Colonic mucosa (tissue), 4 donors: ENCODE data around the gene ACAA1. TPM values are rescaled to one million over a fixed set of nuclear protein-coding genes. Genes with fewer than 3 reads are reported as not detected.
A peak's percentile ranks its signal among the peaks of the same experiment; 100 is the strongest.
"Not testable (repeated sequence)": the region's sequence is repeated elsewhere in the genome, so short reads cannot be mapped to it uniquely, and the experiment has no call there.

Experiments used
- DNase-seq: peaks from one replicate; pipeline ENCODE4 v3.0.0-alpha.2; 2020
- H3K27ac ChIP-seq: fragments of 200-600 bp; one replicate; pipeline ENCODE4 v1.8.0; 2021
- H3K27me3 ChIP-seq: fragments of 200-600 bp; one replicate; pipeline ENCODE4 v1.8.0; 2021
- H3K36me3 ChIP-seq: fragments of 200-600 bp; one replicate; pipeline ENCODE4 v1.8.0; 2021
- H3K4me1 ChIP-seq: fragments of 200-600 bp; one replicate; pipeline ENCODE4 v1.8.0; 2021; ENCODE audit warnings: mild to moderate bottlenecking
- H3K4me3 ChIP-seq: fragments of 200-600 bp; one replicate; pipeline ENCODE4 v1.8.0; 2021
- H3K9ac ChIP-seq, 2 donors: one replicate each; pipeline ENCODE4 v1.7.0; 2013; ENCODE audit warnings: control low read depth in 2 of 2, low read depth in 2 of 2, low read length in 2 of 2
- H3K9me3 ChIP-seq: fragments of 200-600 bp; one replicate; pipeline ENCODE4 v1.8.0; 2021
- intact Hi-C: fragments of 100-400 bp; cut with DNase I; formaldehyde crosslinking; loops from one replicate; pipeline ENCODE4 v1.14.1; 2022
- total RNA-seq, 2 donors: library from RNA; stranded (reverse); fragmentation: NEBNext Ultra II Directional in 1 of 2; extraction: Animal tissue kit (Norgen Biotek cat#: 25700) in 1 of 2; gene quantifications; one replicate each; pipeline ENCODE4 v1.2.1, GENCODE V29; 2021
- TF ChIP-seq, protein P1 (sequence below): fragments of 200-600 bp; IDR thresholded peaks from one replicate; pipeline ENCODE4 v1.8.0; 2022; ENCODE audit warnings: antibody characterized with exemption, mild to moderate bottlenecking
- donor health status: healthy.
- donor health status: DM: no; HTN: no; CAD: no.
- donor health status: DM: no; HTN: no; CAD: no.

ACAA1 gene
- total RNA-seq, 2 donors from 2014 or later, result 135 to 167 TPM

GRCh38 chr3:38137615-38138348, 855 bp upstream of the ACAA1 start:
- intact Hi-C loops, result no loop called here
- H3K9ac ChIP-seq, result peak overlapping the region; percentile 95 to 97
- peak; percentile 49 for DNase-seq
- H3K27ac ChIP-seq, result peak overlapping the region; percentile 98
- peaks cover 27% of the 10 kb centered on the region for H3K4me1 ChIP-seq
- peaks cover 15% of the 10 kb centered on the region for H3K36me3 ChIP-seq
- H3K27me3 ChIP-seq, result no peaks in the 10 kb centered on the region
- no peaks in the 10 kb centered on the region for H3K9me3 ChIP-seq
- H3K4me3 ChIP-seq, result peak overlapping the region; percentile 77
- TF ChIP-seq, protein P1, sequence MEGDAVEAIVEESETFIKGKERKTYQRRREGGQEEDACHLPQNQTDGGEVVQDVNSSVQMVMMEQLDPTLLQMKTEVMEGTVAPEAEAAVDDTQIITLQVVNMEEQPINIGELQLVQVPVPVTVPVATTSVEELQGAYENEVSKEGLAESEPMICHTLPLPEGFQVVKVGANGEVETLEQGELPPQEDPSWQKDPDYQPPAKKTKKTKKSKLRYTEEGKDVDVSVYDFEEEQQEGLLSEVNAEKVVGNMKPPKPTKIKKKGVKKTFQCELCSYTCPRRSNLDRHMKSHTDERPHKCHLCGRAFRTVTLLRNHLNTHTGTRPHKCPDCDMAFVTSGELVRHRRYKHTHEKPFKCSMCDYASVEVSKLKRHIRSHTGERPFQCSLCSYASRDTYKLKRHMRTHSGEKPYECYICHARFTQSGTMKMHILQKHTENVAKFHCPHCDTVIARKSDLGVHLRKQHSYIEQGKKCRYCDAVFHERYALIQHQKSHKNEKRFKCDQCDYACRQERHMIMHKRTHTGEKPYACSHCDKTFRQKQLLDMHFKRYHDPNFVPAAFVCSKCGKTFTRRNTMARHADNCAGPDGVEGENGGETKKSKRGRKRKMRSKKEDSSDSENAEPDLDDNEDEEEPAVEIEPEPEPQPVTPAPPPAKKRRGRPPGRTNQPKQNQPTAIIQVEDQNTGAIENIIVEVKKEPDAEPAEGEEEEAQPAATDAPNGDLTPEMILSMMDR, result no peak

DNA sequence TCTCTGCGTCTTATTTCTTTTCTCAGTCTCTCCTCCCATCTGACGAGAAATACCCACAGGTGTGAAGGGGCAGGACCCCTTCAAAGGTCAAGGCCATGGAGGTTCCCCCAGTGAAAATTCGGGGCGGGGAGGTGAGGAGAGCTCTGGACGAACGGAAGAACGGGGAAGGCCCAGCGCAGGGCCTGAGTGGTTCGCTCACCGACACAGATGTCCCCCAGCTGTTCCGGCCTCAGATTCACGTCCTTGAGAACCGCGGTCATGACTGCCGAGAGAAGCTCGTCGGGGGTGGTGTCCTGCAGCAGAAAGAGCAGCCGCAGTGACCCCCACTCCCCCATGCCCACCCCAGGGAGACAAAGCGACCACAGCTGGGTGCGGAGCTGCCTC, 542 bp downstream of the ACAA1 start:
- peak overlapping the region; percentile 97 for H3K4me3 ChIP-seq
- peak overlapping the region; percentile 76 for H3K27ac ChIP-seq
- H3K9me3 ChIP-seq, result no peaks in the 10 kb centered on the region
- peak overlapping the region; percentile 87 to 95 for H3K9ac ChIP-seq
- peaks cover 27% of the 10 kb centered on the region for H3K4me1 ChIP-seq
- H3K36me3 ChIP-seq, result peaks cover 12% of the 10 kb centered on the region
- intact Hi-C loops, result no loop called here
- TF ChIP-seq, protein P1, result no peak
- no peaks in the 10 kb centered on the region for H3K27me3 ChIP-seq
- DNase-seq, result peak; percentile 53

DNA sequence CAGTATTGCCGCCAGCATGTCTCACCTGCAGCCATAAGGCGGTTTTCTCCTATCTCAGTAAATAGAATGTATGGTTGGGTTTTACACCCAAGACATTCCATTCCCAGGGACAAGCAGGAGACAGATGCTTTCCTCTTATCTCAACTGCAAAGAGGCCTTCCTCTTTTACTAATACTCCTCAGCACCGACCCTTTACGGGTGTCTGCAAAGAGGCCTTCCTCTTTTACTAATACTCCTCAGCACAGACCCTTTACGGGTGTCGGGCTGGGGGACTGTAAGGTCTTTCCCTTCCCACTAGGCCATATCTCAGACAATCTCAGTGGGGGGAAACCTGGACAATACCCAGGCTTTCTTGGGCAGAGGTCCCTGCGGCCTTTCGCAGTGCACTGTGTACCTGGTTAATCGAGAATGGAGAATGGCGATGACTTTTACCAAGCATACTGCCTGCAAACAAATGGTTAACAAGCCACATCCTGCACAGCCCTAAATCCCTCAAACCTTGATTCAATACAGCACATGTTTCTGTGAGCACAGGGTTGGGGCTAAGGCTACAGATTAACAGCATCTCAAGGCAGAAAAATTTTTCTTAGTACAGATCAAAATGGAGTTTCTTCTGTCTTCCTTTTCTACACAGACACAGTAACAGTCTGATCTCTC, 1.2 kb downstream of the ACAA1 start:
- H3K9me3 ChIP-seq, H3K36me3 ChIP-seq, DNase-seq, intact Hi-C loops, H3K27me3 ChIP-seq: not testable (repeated sequence)
- Histone ChIP-seq H3K4me1 (peaks cover 29% of the 10 kb centered on the region), H3K4me3 (peak overlapping the region; percentile 97), H3K9ac (peak overlapping the region; percentile 87 to 95), H3K27ac (peak overlapping the region; percentile 76)

- DNase-seq, H3K27me3 ChIP-seq, H3K9me3 ChIP-seq, H3K4me3 ChIP-seq, H3K36me3 ChIP-seq, intact Hi-C loops: not testable (repeated sequence)
- peak overlapping the region; percentile 71 for H3K27ac ChIP-seq
- peaks cover 21% of the 10 kb centered on the region for H3K4me1 ChIP-seq
- peak overlapping the region in 1 of 2 donors; percentile 56 for H3K9ac ChIP-seq
Measured at GRCh38 chr3:38134517-38135143, 2.3 kb downstream of the ACAA1 start.

DNA sequence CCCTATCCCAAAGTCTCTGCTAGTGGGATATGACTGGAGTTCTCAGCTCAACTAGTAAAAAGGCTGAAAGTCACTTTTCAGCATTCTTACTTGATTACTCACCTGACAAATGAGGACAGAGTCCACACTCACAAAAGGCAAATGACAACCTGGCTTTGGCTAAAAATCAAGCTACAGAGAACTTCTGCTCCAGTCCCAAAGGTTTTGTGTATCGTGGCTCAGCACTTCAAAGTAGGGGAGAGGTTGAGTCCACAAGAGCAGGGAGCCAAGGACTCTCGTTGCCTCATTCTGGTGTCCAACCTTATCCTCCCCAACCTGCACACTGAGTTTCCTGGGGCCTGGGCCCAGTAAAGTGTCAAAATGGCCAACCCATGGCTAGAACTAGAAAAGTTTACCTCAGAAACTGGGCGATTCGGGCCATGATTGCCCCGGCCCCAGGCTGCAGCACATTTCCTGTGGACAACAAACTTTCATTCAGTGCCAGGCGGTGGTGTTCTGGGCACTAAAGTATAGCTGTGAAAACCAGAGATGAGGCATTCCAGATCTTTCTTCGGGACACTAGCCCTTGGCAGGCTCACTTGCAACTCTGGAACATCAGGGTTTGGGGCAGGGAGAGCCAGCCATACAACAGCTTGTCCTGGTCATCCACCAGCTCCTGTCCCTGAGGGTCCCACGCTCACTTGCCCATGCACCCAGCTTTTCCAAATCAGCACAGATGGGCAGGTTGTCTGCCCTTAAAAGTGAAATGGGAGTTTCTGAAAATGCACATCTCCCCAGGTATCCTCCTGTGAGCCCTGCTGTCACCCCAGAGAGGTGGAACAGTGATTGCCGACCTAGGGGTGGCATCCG, 3.1 kb downstream of the ACAA1 start:
- peak overlapping the region; percentile 24 to 56 for H3K9ac ChIP-seq

More for the DNA sequence above, 3.1 kb downstream of the ACAA1 start:
- Histone ChIP-seq H3K27me3 (no peaks in the 10 kb centered on the region), H3K36me3 (peaks cover 7% of the 10 kb centered on the region), H3K9me3 (no peaks in the 10 kb centered on the region), H3K27ac (peak overlapping the region; percentile 71), H3K4me1 (peaks cover 21% of the 10 kb centered on the region), H3K4me3 (no peak overlapping the region)
- intact Hi-C loops, result no loop called here
- peak; percentile 70 for DNase-seq
- TF ChIP-seq, protein P1, result no peak
